NK-92 treated with Interleukin-12 subunit alpha and Interleukin-12 subunit beta, amount 100 ng/mL, for 24 hours (cell line): ENCODE measurements around the gene FDXR.

Experiments
- DNase-seq: peaks from one replicate; lab custom pipeline; 2025; lab: John Stamatoyannopoulos, UW

The FDXR gene

DNA sequence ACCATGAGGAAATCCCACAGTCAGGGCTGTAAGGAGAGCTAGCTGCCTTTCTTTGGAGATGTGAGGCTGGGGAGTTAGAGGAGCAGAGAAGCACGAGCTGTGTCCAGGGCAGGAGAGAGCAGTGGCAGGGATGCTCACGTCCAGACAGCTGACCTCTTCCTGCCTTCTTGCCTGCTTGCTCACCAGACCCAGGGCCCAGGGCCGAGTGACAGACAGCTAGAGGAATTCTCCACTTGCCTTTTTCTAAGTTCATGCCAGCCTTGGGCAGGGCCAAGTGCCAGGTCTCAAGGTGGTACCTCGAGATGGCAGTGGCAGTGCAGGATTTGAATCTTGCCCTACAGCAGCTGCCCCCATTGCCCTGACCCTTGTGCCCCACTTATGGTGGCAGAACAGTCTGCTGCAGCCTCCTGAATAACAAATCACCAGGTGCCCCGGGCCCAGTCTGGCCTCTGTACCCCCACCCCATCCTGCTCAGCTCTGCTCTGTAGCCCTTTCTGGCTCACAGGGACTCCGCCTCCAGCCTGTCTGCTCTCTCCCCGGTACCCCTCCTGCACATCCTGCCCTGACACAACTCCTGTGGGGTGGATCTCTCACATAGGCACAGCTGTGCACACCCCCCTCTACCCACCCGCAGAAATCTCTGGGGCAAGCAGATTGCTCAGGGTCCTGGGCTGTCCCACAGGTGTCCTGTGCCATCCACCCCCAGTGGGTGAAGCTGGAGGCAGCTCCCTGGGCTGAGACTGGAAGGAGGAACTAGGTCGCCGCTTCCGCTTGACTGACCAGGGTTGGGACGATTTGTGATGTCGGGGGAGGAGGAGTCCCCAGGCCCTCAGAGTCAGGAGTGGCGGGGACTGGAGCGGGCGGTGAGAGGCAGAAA, 39.1 kb downstream of the FDXR start:
- DNase-seq: no peak

DNA sequence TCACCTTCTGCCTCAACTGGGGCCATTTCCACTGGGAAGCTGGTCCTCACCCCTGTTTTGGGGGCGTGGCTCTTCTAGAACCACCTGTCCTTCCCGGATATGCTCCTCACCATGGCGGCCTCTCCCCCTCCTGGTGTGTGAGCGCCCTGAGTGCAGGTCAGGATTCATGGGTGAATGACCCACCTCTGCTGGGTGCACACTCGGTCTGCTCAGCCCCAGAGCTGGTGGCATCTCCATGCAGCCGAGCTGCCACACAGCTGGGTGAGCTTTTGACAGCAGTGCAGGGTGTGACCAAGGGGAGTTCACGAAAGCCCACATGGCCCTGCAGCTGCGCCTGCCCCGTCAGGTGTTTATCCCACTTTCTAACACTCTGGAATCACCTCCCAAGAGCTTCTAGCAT, 40.4 kb downstream of the FDXR start:
- no peak for DNase-seq

DNA sequence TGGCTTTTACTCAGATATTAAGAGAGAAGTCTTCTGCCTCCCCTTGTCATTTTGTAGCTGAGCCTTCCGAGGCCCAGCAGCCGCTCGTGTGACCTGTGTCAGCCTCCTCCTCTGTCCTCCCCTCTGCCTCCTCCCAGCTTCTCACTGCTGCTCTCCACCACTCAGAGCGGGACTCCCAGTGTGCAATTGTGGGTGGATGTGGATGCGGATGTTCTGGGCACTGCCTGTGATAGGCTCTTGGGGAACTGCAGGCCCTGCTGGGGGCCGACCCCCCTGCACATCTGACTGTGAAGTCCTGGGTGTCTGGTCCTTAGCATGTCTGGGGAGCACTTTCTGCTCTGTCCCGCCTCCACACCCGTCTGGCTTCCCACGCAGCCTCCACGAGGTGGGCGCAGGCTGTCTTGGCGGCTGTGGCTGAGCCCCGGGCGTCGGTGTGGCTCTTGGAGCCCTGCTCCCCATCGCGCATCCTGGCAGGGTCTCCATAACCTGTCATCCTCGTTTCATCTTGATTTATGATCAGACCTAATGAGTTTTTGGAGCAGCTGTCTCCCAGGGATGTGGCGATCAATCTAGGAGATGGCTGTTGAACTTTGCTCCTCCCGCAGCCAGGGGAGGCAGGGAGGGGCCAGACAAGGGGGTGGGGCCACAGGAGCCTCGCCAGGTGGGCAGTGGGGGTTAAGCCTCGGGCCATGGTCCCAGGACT, 41.2 kb downstream of the FDXR start:
- no peak for DNase-seq

DNA sequence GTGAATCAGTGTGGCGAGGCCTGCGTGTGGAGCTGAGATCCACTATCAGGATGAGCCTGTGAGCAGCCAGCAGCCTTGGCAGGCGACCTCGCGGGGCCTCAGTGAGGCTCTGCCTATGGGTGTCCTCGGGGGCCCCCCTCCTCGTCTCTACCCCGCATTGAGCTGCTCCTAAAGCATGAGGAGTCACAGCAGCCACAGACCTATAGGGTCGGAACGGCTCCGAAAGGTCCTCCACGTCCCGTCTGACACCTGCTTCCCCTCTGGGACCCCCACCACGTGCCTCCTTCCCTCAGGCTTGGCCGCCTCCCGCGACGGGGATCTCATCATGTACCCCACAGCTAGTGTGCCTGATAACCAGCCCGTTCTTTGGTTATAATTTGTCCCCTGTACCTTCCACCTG, 41.9 kb downstream of the FDXR start:
- no peak for DNase-seq

DNA sequence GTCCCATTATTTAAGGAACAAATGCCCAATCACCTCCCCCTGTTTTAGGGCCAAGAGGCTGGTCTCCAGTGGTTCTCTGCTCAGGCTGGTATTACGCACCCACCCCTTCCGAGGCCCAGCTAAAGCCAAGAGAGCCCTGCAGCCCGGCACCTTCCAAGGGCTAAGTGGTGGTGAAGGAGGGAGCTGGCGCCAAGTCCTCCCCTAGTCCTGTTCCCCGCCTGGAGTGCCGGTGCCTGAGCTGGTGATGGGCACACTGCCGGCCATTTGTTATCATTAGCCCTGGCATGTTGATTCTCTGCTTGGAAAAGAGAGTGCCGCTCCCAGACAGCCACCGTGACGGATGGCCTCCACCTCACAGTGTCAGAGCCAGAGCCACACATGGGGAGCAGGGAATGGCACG, 45.0 kb downstream of the FDXR start:
- no peak for DNase-seq

DNA sequence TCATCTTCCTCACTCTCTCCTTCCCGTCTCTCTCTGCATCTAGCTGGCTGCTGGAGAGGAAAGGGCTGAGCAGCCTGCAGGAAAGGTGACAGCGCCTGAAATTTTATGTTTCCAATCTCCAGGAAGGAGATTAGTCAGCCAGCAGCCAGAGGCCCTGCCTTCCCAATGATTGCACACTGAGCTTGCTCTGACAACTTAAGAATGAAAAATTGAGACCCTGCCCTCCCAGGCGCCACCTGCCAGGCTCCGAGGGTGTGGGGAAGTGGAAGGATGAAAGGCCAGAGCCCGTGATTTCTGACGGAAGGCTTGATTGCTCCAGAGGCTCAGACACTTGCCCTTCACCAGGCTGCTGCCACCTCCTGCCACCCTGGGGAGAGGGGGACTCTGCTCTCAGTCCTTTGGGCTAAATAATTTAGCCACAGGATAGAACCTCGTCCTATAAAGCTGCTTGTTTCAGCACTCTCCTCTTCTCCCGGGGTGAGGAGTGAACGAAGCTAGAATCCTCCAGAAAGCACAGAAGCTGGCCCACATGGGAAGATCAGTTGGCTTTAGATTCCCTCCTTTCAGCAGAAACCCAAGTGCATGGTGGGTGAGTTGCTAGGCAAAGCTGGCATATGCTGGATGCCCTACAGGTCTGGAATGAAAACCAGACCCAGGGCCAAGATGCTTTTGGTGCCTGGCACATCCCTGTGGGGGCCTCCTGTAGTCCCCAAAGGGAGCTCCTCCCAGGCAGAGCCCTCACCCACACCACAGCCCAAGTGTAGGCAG, 46.7 kb downstream of the FDXR start:
- DNase-seq: no peak

DNA sequence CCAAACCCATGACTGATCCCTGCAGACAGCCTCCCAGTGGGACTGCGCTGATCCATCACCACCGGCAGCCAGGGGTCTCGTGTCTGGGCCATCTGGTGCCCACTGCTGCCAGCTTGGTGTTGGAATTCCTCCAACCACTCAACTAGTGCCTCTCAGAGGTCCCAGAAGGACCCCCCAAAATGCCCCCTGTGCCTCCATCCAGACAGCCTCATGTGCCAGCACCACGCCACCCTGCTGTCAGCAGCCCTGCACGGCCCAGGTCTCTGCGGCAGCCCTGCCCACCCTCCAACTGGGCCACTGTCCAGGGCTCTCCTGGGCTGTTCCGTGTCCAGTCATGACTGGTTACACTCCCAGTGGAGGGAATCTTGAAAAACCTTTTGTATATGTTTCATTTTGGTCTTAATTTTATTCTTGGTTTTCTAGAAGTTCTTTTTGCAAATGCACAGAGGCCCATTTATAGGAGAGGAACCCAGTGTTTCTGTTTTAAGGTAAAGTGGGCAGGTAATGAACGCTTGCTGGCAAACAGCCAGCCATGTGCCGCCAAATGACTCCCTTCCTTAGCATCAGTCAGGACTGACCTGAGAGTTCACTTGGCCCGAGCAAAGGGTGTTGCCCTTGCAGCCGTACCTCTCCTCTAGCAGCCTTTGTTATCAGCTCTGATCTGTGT, 47.7 kb downstream of the FDXR start:
- DNase-seq: no peak

DNA sequence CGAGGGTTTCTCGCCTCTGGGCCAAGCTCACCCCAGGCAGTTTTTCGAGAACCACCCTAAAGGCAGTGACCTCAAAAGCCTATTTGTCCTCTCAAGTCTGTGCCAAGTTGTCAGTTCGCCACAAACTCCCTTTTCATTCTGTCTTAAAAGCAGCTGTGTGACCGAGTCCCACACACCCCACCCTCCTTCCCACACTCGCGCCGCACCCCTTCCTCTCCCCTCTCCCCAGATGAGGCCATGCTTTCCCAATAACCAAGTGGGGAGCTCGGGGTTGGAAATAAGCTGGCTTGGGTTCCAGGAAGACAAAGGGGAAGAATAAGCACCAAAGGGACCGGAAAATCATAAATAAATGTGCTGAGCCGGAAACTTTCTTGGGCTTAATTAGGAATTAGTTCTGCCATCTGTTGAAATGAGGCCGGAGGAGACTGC, 49.8 kb downstream of the FDXR start:
- no peak for DNase-seq

DNA sequence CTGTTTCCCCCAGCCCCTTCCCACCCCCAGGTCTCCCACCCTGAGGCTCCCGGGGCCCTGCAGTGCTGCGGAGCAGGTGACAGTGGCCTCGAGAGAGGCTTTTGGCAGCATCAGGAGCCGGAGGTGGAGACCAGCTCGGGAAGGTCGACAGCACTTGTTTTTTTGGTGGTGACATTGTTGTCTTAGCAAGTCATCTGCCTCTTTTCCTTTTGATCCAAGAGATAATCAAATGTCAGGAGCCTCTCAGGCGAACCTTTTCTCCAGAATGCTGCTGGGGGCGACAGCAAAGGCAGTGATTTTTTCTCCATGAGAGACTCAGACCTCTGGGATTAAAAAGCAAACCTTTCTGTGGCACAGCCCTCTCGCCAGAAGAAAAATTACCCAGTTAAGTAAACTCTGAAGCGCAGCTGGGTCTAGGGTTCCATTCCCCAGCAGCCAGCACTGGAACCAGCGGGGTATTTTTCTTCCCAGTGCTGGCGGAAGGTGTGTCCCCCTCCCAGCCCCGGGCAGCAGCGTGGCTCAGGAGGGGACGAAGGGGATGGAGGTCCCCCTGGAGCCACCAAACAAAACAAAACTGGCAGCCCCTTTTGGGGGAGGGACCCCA, 50.4 kb downstream of the FDXR start:
- DNase-seq: no peak

DNA sequence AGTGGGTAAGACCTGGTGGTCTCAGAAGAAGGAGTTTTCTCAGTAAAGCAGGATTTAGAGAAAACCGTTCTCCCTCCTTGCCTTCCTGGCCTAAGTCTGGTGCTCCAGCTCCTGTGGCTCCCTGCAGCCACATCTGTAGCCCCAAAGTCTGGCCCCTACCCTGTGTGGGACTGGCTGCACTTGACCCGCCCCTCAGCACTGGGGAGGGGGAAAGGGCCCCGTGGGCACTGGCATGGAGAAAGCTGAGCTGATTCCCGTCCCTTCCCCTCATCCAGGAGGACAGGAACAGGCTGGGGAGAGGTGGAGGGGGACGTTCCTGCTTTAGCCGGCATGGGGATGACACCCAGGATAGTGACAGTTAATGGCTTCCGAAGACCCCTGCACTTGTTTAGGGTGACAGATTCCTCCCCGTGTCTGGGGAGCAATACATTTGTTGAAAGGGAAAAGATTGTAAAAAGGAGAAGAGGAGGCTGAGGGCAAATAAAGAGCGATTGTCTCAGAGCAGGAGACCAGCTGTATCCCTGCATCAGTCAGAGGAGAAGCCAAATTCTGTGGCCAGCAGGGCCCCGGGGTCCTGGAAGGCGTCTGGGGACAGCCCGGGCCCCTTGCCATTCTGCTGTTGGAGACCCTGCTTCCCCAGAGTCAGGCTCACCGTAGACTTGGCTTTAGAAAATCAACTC, 51.0 kb downstream of the FDXR start:
- no peak for DNase-seq

DNA sequence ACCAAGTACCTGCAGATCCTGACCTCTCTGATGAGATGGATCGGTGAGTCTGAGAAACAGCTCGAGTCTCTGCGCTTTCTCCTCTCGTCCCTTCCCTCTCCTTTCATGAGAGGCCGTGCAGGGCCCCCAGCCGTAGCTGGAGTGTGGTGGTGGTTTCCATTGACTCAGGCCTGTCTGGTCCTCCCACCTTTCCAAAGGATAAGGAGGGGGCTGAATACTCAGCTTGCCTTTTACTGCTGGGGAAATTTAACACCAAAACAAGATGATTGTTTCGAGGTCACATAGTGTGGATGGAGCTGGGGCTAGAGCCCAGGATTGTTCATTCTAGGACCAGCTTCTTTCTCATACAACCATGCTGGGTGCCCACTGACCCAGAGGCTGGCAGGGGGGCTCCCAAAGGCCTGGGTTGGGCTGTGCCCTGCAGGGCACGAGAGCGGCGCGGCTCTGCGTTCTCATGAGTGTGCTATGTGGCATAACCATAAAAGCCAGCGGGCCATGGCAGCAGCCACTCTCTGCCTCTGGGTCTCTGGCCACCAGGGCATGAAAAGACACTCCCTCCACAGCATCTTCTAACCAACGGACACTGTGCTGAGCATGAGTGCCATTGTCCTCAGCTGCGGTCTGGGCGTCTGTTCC, 52.9 kb downstream of the FDXR start:
- no peak for DNase-seq

DNA sequence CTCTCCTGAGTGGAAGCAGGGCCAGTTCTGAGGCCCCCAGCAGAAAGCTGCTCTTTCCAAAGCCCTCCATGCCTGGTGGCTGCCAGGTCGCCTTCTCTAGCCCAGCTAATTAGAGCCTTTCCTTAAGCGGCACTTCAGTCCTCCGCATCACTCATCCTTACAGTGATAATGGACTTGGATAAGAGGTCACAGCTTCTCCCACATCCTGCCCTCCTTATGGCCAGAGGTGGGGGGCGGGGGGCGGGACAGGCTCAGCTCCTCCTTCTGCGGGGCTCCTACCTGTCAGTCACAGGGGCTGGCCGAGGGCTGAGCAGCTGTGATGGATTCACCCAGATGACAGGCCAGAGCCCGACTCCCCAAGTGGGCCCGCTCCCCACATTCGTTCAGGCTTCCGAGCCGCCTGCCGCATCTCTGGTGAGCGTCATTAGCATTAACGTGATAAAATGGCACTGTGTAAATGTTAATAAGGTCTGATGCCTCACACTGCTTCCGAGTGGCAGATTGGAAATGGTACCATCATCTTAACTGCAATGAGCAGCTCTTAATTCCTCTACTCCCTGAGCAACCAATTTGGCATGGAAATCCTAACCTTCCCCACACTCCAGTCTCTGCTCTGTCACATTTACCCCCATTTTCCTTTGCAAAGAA, 54.4 kb downstream of the FDXR start:
- DNase-seq: no peak

DNA sequence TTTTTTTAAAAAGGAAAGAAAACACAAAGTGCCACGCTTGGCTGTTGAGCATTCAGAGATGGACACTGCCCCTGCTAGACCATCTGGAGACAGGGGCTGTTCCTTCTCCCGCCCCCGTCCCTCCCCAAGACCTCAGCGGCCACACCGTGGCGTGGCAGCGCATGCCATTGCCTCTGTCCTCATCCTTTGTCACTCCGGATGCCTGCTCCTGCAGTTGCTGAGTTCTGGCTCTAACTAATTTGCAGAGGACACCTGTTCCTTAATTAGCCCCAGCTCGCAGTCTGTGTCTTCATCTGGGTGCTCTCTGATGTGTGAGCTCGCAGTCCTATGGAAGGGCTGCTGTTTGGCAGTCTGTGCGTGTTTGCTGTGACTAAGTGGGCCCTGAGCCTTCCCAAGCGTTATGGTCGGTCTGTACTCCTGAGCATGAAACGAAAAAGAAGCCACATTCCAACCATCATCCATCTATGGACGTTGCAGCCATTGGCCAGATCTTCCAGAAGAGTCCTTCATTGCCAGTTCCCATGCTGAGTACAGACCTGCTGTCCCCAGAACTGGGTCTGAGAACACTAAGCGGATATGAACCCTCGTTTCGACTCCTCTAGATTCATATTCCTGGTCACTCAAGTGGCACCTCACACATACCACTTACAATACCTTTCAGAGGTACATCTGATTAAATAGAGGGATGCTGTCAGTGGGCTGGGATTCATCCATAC, 55.7 kb downstream of the FDXR start:
- no peak for DNase-seq

DNA sequence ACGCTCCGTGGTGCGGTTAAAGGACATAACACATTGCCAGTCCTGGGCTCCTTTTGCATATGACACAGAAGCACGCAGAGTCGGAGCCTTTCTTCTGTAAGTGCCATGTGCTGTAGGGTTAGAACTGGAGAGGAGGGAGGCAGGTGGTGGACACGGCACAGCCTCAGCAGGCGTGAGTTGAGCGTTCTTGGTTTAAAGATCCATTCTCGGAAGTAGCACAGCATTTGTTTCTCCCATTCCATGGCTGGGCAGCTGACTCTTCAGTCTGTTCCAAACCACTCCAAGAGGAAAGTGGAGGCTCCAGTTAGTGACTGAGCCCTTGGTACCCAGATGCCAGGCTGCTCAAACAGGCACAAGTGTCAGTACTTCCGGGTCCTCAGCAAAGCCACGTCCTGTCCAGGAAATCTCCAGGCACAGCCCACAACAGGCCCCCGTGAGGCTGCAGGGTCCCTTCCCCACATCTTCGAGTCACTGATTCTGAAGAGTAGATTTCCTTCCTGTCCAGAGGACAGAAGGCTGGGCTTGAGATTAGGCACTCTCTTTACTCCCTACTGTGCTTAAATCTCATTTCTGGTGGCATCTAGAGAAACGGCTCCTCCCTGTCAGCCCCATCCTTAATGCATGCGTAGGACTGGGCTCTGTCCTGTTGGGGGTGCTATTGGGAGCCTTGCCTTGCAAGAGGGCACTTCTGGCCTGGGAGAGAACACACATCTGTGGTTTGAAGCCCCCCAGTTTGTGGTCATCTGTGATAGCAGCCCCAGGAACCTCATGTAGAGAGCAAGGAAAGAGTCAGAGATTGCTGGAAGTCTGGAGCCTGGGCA, 57.0 kb downstream of the FDXR start:
- DNase-seq: no peak

DNA sequence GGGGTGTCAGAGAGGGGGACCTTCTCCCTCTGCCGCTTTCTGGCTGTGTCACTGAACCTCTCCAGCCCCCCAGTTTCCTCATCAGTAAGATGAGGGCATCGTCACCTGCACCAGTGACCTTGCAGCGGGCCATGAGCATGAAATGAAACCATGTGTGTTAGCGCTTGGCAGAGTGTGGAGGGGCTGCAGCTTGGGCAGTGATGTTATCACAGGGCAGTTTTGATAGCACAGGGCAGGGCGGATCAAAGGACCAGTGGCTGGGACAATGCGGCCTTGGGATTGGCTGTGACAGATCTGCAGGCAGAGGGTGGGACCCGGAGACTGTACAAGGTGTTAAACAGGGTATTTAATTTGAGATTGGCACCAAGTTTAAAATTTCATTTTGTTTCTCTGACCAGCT, 57.7 kb downstream of the FDXR start:
- DNase-seq: no peak

DNA sequence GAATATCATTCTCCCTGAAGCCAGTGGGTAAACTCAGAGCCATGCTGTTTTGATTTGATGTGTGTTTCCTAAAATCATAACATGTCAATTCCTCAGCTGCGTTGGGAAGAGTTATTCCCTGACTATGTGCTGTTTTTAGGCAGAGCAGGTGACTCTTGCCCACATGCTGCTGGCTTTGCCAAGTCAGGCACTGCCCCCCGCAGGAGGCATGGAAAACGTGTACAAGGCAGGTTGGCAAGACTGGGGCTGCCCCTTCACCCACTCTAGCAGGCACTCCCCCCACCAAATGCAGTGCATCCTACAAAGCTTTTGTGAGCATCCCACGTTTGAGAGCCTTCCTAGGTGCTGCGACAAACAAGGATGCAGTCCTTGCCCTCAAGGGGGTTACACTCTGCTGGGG, 58.3 kb downstream of the FDXR start:
- no peak for DNase-seq
